GM12874 (cell line): Measurements from ENCODE around the gene PAX8.

Experiments used
- CTCF ChIP-seq: IDR thresholded peaks from 2 replicates; pipeline ENCODE4 v1.5.1; 2011; ENCODE audit warnings: low read depth, mild to moderate bottlenecking, control low read depth, low read length, moderate library complexity; ENCODE audit not compliant: insufficient read depth

PAX8 gene

DNA sequence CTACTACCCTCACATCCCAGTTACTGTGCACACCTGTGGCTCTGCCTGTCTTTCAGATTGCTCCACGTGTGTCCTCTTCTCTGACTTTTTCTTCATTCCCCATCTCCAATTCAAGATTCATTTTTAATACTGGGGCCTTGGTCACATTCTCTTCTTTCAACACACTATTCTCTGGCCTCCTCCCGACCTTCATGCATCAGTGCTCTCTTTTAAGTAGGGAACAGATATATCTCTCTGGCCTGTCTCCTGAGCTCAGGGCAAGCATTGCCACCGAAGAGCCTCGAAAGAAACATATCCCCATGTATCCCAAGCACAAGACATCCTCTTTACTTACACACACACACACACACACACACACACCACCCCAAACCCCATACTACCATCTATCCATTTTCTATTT, 21.6 kb upstream of the PAX8 start:
- TF ChIP-seq CTCF: no peak

GRCh38 chr2:113298176-113298575, 19.5 kb upstream of the PAX8 start:
- TF ChIP-seq CTCF: no peak

DNA sequence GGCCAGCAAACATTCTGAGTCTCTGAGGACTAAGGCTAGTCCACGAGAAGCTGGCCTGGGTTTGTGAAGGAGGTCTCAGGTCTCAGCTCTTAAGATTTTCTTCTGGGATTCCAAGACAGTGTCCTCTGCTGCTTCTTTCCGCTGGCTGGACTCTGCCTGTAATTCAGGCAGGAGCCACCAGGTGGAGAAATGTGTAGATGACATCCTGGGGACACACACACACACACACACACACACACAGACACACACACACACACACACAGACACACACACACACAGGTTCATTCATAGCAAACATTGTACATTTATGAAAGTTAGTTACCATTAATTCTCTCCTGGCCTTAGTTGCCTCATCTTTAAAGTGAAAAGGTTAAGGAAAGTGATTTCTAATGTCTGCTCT, 18.9 kb upstream of the PAX8 start:
- TF ChIP-seq CTCF: peak; percentile 39; the same call in 1 of the 2 replicates

DNA sequence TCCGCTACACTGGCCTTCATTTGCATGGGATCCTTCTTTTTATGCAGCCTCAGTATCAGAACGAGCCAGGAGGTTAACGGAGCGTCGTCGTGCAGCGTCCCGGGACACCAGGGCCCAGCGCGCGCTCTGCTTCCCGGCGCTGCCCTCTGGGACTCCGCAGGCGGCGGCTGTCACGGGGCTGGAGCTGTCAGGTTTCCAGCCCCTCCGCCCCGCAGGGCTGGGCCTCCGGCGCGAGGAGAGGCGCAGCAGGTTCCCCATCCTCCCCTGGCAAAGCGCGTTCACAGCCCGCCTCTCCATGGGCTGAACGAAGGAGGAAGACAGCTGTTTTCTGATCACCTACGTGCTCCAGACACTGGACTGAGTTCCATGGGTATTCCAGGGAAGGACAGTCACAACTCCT, 12.5 kb upstream of the PAX8 start:
- TF ChIP-seq CTCF: no peak

GRCh38 chr2:113285816-113286215, 7.1 kb upstream of the PAX8 start:
- no peak for TF ChIP-seq CTCF

GRCh38 chr2:113284476-113284875, 5.8 kb upstream of the PAX8 start:
- TF ChIP-seq CTCF: no peak

DNA sequence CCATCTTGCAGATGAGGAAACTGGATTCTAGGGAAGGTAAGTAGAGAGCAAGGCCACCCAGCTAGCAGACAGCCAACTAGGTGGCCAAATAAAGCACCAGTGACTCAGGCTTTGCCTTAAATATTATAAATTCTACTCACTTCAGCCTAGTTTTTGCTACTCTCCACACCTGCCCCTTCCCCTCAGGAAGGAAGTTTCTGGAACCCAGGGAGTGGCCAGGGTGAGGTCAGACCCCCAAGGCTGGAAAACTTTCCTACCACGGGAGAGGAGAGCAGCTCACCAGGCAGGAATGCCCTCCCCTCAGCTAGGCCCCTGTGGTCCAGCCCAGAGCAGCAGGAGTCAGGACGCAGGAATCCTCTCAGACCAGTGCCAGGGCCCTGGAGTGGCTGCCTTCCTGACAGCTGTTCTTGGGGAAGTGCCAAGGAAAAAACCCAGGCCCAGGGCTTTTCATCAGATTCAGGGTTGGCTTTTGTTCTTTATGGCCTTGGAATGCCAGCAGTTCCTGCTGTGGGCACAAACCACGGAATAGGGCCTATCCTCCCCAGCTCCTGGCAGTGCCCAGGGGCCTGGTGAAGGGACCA, 5.1 kb upstream of the PAX8 start:
- no peak for TF ChIP-seq CTCF
